ENCODE data around the gene CSK. TPM values are rescaled to one million over a fixed set of nuclear protein-coding genes. Genes with fewer than 3 reads are reported as not detected.

The CSK gene
- polyA plus RNA-seq, 3 donors, result 37.6 to 54.0 (median 39.3) TPM

- DNase-seq (ENCODE audit: low read depth in 3 of 3, low spot score in 2 of 3), result no peak
Measured at GRCh38 chr15:74769463-74770025, 12.3 kb upstream of the CSK start.

- no peak for DNase-seq (ENCODE audit: low read depth in 3 of 3, low spot score in 2 of 3)
Measured at GRCh38 chr15:74770211-74770903, 11.5 kb upstream of the CSK start.

DNA sequence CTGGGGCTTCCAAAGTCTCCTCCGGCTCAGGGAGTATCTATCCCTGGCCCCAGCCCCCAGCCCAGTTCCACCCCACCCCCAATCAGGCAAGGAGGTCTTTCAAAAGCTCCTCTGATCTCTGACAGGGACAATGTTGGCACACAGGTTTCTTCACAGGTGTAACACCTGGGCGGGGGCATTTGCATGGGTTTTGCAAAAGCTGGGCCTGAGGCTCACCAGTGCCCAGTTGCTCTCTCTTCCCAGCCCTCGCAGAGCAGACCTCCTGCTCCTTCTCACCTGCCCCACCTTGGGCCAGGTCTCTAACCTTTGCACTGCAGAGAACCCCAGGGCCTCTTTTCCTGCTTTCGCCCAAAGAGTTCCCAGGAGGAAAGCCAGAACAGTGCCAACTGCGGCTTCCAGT, 8.6 kb upstream of the CSK start:
- no peak for DNase-seq (ENCODE audit: low read depth in 3 of 3, low spot score in 2 of 3)

DNA sequence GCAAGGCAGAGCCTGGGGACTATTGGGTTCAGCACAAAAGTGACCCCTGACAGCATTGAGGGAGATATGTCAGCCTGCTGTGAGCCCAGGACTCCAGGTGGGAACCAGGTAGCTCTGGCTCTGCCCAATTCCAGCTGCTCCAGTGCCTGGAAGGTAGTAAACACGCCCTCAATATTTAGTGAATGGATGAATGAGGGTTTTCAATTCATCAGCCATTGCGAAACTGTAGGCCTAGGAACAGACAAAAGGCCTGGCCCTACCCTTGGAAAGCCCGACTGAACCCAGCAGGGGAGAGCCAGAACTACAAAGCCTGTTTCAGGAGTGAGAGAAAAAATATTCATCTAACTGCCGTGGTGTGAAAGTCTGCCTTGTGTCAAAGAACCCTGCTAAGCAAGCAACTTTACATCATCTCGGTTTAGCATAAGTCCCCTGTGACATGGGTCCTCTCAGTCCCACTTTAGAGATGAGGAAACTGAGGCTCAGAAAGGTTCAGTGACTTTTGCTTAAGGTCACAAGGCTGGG, 8.1 kb upstream of the CSK start:
- DNase-seq (ENCODE audit: low read depth in 3 of 3, low spot score in 2 of 3), result no peak

- no peak for DNase-seq (ENCODE audit: low read depth in 3 of 3, low spot score in 2 of 3)
Measured at GRCh38 chr15:74775132-74775562, 6.7 kb upstream of the CSK start.

GRCh38 chr15:74775894-74776293, 6.0 kb upstream of the CSK start:
- no peak for DNase-seq (ENCODE audit: low read depth in 3 of 3, low spot score in 2 of 3)

DNA sequence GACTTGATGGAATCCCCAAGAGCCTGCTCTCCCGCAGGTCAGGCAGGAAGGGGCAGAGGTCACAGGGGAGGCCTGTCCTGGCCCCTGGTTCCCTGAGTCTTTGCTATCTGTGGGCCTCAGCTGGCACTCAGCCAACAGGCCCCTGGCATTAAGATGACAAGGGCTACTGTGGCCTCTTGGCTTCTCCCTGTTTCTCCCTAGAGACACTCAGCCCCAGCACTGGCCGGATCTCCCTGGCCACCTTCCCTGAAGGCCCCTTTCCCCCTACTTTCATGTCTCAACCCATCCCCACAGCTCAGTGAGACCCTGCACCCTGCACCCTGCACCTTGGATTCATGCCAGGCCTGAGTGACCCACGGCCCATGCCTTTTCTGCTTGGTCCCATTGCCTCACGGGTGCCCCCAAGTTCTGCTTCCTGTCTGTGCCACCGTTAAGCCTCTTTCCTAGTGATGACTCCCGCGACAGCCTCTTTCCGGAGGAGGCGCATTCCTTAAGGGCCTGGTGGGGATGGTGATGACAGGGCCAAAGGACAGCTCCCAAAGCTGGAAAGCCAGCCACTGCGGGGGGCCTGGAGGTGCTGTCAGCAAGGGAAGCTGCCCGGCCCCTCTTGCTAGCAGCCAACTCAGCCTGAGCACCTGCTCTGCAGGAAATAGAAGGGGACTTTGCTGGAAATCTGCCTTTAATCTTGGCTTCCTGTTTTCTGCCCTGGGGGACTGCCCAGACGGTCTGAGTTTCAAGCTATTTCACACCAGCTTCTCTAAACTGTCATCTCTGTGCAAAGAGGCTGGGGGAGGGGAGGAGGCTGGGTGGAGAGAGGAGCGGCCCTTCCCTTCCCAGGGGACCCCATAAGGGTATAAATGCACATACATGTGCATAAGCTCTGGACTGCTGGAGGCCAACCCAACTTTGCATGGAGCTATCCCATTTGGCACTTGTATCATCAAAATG, 4.8 kb upstream of the CSK start:
- no peak for DNase-seq (ENCODE audit: low read depth in 3 of 3, low spot score in 2 of 3)

GRCh38 chr15:74777769-74778598, 3.9 kb upstream of the CSK start:
- DNase-seq (ENCODE audit: low read depth in 3 of 3, low spot score in 2 of 3), result no peak

DNA sequence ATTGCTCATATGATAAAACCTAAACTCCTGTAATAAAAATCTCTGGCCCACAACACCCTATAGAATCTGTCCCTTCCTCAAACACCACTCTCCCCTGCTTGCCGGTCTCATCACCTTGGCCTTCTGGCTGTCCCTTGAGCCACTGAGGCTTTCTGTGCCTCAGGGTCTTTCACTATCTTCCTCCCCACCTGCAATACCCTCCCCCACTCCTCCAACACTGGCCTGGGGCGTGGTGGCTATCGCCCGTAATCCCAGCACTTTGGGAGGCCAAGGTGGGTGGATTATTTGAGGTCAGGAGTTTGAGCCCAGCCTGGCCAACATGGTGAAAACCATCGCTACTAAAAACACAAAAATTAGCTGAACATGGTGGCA, 3.3 kb upstream of the CSK start:
- no peak for DNase-seq (ENCODE audit: low read depth in 3 of 3, low spot score in 2 of 3)

GRCh38 chr15:74779162-74779648, 2.7 kb upstream of the CSK start:
- no peak for DNase-seq (ENCODE audit: low read depth in 3 of 3, low spot score in 2 of 3)

GRCh38 chr15:74780523-74781430, 1.1 kb upstream of the CSK start:
- DNase-seq (ENCODE audit: low read depth in 3 of 3, low spot score in 2 of 3), result no peak

- no peak for DNase-seq (ENCODE audit: low read depth in 3 of 3, low spot score in 2 of 3)
Measured at GRCh38 chr15:74782259-74783071, 585 bp downstream of the CSK start.

DNA sequence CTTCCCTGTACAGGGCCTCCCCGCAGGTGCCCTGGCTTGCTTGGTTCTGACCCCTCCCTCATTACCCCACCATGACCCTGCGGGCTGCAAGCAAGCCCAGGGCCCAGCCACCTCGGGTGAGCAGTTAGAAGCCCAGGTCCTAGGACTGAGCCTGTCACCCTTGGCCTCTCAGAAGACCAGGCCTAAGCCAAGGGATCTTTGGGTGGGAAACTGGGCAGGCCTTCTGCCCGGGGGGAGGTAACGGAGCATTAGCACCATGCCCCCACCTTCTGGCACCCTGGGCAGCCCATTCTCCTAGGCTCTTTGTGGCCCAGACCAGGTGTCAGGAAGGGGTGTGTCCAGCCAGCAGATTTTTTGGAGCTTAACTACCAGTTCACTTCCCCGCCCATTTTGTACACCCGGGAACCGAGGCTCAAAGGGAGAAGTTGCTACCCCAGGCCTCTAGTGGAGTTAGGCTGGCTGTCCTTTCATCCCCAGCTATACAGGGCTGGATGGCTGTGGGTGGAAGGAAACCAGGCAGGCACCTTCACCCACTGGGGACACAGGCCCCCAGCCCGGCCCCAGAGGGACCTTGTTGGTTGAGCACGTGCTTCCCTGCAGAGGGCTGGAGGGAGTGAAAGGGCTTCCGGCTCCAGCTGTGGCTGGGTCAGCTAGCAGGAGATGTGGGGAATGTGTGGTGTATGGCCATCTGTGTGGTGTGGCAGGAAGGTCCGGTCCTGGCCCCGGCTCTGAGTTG, 1.4 kb downstream of the CSK start:
- no peak for DNase-seq (ENCODE audit: low read depth in 3 of 3, low spot score in 2 of 3)

- no peak for DNase-seq (ENCODE audit: low read depth in 3 of 3, low spot score in 2 of 3)
Measured at GRCh38 chr15:74783808-74784175, 1.9 kb downstream of the CSK start.

- no peak for DNase-seq (ENCODE audit: low read depth in 3 of 3, low spot score in 2 of 3)
Measured at GRCh38 chr15:74784426-74785193, 2.7 kb downstream of the CSK start.

GRCh38 chr15:74785194-74786032, 3.5 kb downstream of the CSK start:
- DNase-seq (ENCODE audit: low read depth in 3 of 3, low spot score in 2 of 3), result no peak
